ENCODE measurements around the gene CYTH4. TPM values are rescaled to one million over a fixed set of nuclear protein-coding genes. Genes with fewer than 3 reads are reported as not detected.

Gene CYTH4
- total RNA-seq, 1 experiment from 2014 or later: 3.8 TPM

GRCh38 chr22:37306494-37306829 lies 24.2 kb downstream of the CYTH4 start:
- DNase-seq (ENCODE audit: low read depth, low spot score) (no peak), ATAC-seq (no peak)
- H3K36me3 ChIP-seq (ENCODE audit: control insufficient read depth in 1 of 2, insufficient read depth in 2 of 2, low read length in 2 of 2): no peaks in the 10 kb centered on the region
- no peaks in the 10 kb centered on the region for H3K79me2 ChIP-seq (ENCODE audit: insufficient read depth, low read length)
- TF ChIP-seq YY1 (IDR thresholded peaks at IDR 0.05; ENCODE audit: extremely low read depth, insufficient replicate concordance, low read depth, low read length) (no peak), ZNF274 (IDR thresholded peaks at IDR 0.05; ENCODE audit: low read depth, low read length) (no peak), EZH2phosphoT487 (IDR thresholded peaks at IDR 0.05; ENCODE audit: borderline replicate concordance) (no peak), POLR2A (IDR thresholded peaks at IDR 0.05; ENCODE audit: borderline replicate concordance, extremely low read depth, insufficient read depth, insufficient read length) (no peak), SP1 (IDR thresholded peaks at IDR 0.05; ENCODE audit: low read depth) (no peak), RAD21 (IDR thresholded peaks at IDR 0.05; ENCODE audit: low read depth) (no peak), JUND (IDR thresholded peaks at IDR 0.05) (no peak), CTCF (IDR thresholded peaks at IDR 0.05 in 2 of 3, conservative IDR thresholded peaks at IDR 0.05 in 1 of 3; ENCODE audit: borderline replicate concordance in 1 of 3, insufficient read depth in 1 of 3, low read depth in 2 of 3, low read length in 2 of 3) (no peak), ZFX (IDR thresholded peaks at IDR 0.05) (no peak)
- H3K9ac ChIP-seq (ENCODE audit: low read length): peak overlapping the region; percentile 34; the same call in 1 of the 2 replicates
- RAD21 ChIA-PET (ENCODE audit: low non-redundant PET in 1 of 2, low total read pairs in 2 of 2, uncharacterized antibody in 2 of 2, unreplicated experiment in 2 of 2): interaction anchor here in 1 of 2 experiments (2.0 kb wide), 1 partner anchor 11 kb away, joined by 5 read pairs; no protein-coding TSS in a partner anchor
- H3K4me2 ChIP-seq (ENCODE audit: low read length): peak overlapping the region; percentile 54
- POLR2A ChIA-PET: no interaction called here
- no peaks in the 10 kb centered on the region for H4K20me1 ChIP-seq (ENCODE audit: insufficient read depth)
- peak overlapping the region in 1 of 2 experiments; percentile 25; a peak in 2 of 4 replicates for H3K4me3 ChIP-seq (replicated peaks in 1 of 2; ENCODE audit: low read depth in 1 of 2, low read length in 2 of 2)
- H3K9me3 ChIP-seq (ENCODE audit: control insufficient read depth in 1 of 2, insufficient read depth in 1 of 2, low read depth in 1 of 2, low read length in 2 of 2): no peaks in the 10 kb centered on the region
- CTCF ChIA-PET: interaction anchor here (0.8 to 1.6 kb wide), 2 partner anchors 150 to 286 kb away, joined by 3 read pairs; no protein-coding TSS in a partner anchor
- H3K9me2 ChIP-seq (ENCODE audit: insufficient read depth): no peaks in the 10 kb centered on the region
- no peaks in the 10 kb centered on the region for H3K27me3 ChIP-seq (ENCODE audit: insufficient read depth, low read length)
- no TSS peak for BruUV-seq (replicated peaks)
- intact Hi-C loops (cut with micrococcal nuclease): no loop called here
- H3K4me1 ChIP-seq (ENCODE audit: control insufficient read depth in 1 of 2, insufficient read depth in 2 of 2, low read length in 2 of 2): peaks cover 61 to 79% of the 10 kb centered on the region in 2 experiments
- no peak overlapping the region for H2AFZ ChIP-seq (ENCODE audit: low read depth, low read length, poor library complexity, severe bottlenecking)
- peak overlapping the region; percentile 72 for H3K27ac ChIP-seq (ENCODE audit: low read depth, low read length)

Measured in HCT116 (cell line).